Measurements from ENCODE around the gene TXLNB. TPM values are rescaled to one million over a fixed set of nuclear protein-coding genes. Genes with fewer than 3 reads are reported as not detected.

Gene TXLNB
- total and polyA plus RNA-seq, 2 of the 4 experiments (the other 2 are of a cell fraction): under 0.01 to 0.05 TPM

GRCh38 chr6:139285590-139285989 is 6.2 kb downstream of the TXLNB start:
- no CpG with 5 or more reads among the region's 6 CpGs for WGBS, 2 experiments (ENCODE audit: extremely low coverage in 2 of 2, insufficient read length in 1 of 2)
- ChIA-PET CTCF (no interaction called here), POLR2A (ENCODE audit: unreplicated experiment) (no interaction called here)
- H2BK120ac ChIP-seq (ENCODE audit: low read depth, low read length): no peak overlapping the region
- H3K36me3 ChIP-seq (ENCODE audit: control insufficient read depth, insufficient read depth, low read length): no peaks in the 10 kb centered on the region
- no peak overlapping the region for H3K27ac ChIP-seq (ENCODE audit: insufficient read depth, low read length)
- ATAC-seq (ENCODE audit: low read depth) (no peak), DNase-seq (no peak)
- intact Hi-C loops (cut with micrococcal nuclease): no loop called here
- TF ChIP-seq POLR2A (IDR thresholded peaks at IDR 0.05; ENCODE audit: low read depth, low read length) (no peak), MAFK (IDR thresholded peaks at IDR 0.05; ENCODE audit: low read depth, low read length) (no peak), CEBPB (IDR thresholded peaks at IDR 0.05; ENCODE audit: low read depth, low read length) (no peak), RFX5 (IDR thresholded peaks at IDR 0.05; ENCODE audit: low read depth, low read length) (no peak), RCOR1 (IDR thresholded peaks at IDR 0.05; ENCODE audit: insufficient replicate concordance, low read length) (no peak), CTCF (conservative IDR thresholded peaks at IDR 0.05; ENCODE audit: low read depth, low read length) (no peak), MXI1 (IDR thresholded peaks at IDR 0.05; ENCODE audit: borderline replicate concordance, low read depth, low read length) (no peak), CHD1 (IDR thresholded peaks at IDR 0.05; ENCODE audit: low read depth, low read length) (no peak), MAZ (IDR thresholded peaks at IDR 0.05; ENCODE audit: borderline replicate concordance, low read depth, low read length) (no peak), ELK1 (IDR thresholded peaks at IDR 0.05; ENCODE audit: borderline replicate concordance, low read depth, low read length) (no peak), RAD21 (IDR thresholded peaks at IDR 0.05; ENCODE audit: low read length) (no peak), FOS (IDR thresholded peaks at IDR 0.05; ENCODE audit: low read depth, low read length) (no peak)
- no peaks in the 10 kb centered on the region for H3K27me3 ChIP-seq (ENCODE audit: control insufficient read depth, insufficient read depth, low read length)
- no peaks in the 10 kb centered on the region for H3K4me1 ChIP-seq (ENCODE audit: control insufficient read depth, insufficient read depth, low read length)
- no peak overlapping the region for H2BK5ac ChIP-seq (ENCODE audit: low read depth, low read length, poor library complexity, severe bottlenecking)
- no peak overlapping the region for H2AK9ac ChIP-seq (replicated peaks; ENCODE audit: low read depth, low read length, poor library complexity)
- H3K14ac ChIP-seq (replicated peaks; ENCODE audit: low read depth, low read length): no peak overlapping the region
- no peak overlapping the region for H4K8ac ChIP-seq (ENCODE audit: low read depth in 2 of 2, low read length in 2 of 2)
- no peak overlapping the region for H3K4ac ChIP-seq (ENCODE audit: low read depth, low read length)
- H3K18ac ChIP-seq (ENCODE audit: low read depth, low read length): no peak overlapping the region
- H3K9me3 ChIP-seq (ENCODE audit: control insufficient read depth, insufficient read depth, low read length): no peaks in the 10 kb centered on the region
- no peak overlapping the region for H3K9ac ChIP-seq (ENCODE audit: low read depth, low read length)
- H3K56ac ChIP-seq (ENCODE audit: extremely low read depth, insufficient read depth, low read length): no peak overlapping the region
- H2BK20ac ChIP-seq (ENCODE audit: low read depth, low read length): no peak overlapping the region
- no peak overlapping the region for H4K5ac ChIP-seq (ENCODE audit: low read depth, low read length)
- no peak overlapping the region for H2AFZ ChIP-seq (replicated peaks; ENCODE audit: low read length, poor library complexity)
- no peak overlapping the region for H3K23ac ChIP-seq (ENCODE audit: low read depth, low read length)
- H2AK5ac ChIP-seq (ENCODE audit: low read depth, low read length): no peak overlapping the region
- H2BK15ac ChIP-seq (ENCODE audit: low read depth, low read length): no peak overlapping the region
- no peak overlapping the region for H4K91ac ChIP-seq (ENCODE audit: insufficient read depth, low read depth, low read length)
- H3K9me1 ChIP-seq (ENCODE audit: insufficient read depth, low read length): peaks cover under 1% of the 10 kb centered on the region; the same call in 1 of the 2 replicates
- H3K79me1 ChIP-seq (ENCODE audit: low read depth in 1 of 2, low read length in 2 of 2): no peaks in the 10 kb centered on the region
- no TSS peak for BruUV-seq (replicated peaks)
- dilution Hi-C loops (cut with HindIII; ENCODE audit: low sequenced_read_pairs, unreplicated experiment): no loop called here
- no peak overlapping the region for H3K4me2 ChIP-seq (ENCODE audit: low read depth, low read length)
- in situ Hi-C loops (cut with MboI; ENCODE audit: low sequenced_read_pairs): no loop called here
- H4K20me1 ChIP-seq (ENCODE audit: insufficient read depth, low read length): no peaks in the 10 kb centered on the region
- H3K4me3 ChIP-seq (ENCODE audit: insufficient read depth, low read depth, low read length): no peak overlapping the region
